Esophagus muscularis mucosa (tissue), 4 donors: ENCODE results near the gene ENPP6.

Source experiments
- CTCF ChIP-seq, 3 experiments: fragments of 200-600 bp in 2 of 3; fragments of 450-650 bp in 1 of 3; sonication (generic) in 2 of 3; IDR thresholded peaks; one replicate each; pipeline ENCODE4 v1.5.1; 2017 to 2019; ENCODE audit warnings: antibody characterized with exemption in 3 of 3, mild to moderate bottlenecking in 2 of 3, moderate library complexity in 1 of 3
- EP300 ChIP-seq: sonication (generic); formaldehyde crosslinking; IDR thresholded peaks from one replicate; pipeline ENCODE4 v1.6.1; 2017; ENCODE audit warnings: antibody characterized with exemption
- POLR2A ChIP-seq: fragments of 450-650 bp; IDR thresholded peaks from one replicate; pipeline ENCODE4 v1.6.1; 2017; ENCODE audit warnings: antibody characterized with exemption, moderate library complexity, mild to moderate bottlenecking, low read depth

DNA sequence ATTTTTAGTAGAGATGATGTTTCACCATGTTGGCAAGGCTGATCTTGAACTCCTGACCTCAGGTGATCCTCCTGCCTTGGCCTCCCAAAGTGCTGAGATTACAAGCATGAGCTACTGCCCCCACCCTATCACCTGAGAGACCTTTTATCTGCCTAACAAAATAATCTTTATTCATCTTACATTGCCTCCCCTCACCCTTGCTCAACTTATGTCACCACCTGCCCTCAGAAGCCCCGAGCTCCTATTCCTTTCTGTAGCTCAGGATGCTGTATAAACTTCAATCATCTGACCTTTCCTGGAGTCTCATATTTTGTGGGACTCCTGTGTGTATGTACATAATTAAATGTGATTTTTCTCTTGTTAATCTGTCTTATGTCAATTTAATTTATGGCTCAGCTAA lies 29.7 kb upstream of the ENPP6 start:
- TF ChIP-seq CTCF (IDR thresholded peaks at IDR 0.05) (no peak), POLR2A (no peak), EP300 (no peak)
